ENCODE results near the gene U2AF2.

Gene U2AF2

DNA sequence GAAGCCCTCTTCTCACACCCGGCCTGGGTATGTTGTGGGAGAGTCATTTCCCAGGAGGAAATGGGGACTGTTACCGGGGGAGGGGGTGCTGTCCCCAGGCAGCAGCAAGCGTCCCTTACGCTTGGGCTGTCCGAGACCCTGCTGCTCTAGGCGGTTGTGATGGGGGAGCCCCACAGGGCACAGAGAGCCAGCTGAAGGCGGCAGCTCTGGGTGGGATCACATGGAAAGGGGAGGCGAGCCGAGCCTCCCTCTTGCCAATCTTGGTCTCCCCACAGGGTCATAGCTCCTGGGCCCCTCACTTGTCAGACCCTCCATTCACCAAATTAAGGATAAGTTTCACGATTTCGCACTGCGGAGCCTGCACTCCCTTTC is 42.2 kb downstream of the U2AF2 start:
- no peak overlapping the region for H3K4me3 ChIP-seq (ENCODE audit: low read depth, low read length)
- TF ChIP-seq, protein P1, sequence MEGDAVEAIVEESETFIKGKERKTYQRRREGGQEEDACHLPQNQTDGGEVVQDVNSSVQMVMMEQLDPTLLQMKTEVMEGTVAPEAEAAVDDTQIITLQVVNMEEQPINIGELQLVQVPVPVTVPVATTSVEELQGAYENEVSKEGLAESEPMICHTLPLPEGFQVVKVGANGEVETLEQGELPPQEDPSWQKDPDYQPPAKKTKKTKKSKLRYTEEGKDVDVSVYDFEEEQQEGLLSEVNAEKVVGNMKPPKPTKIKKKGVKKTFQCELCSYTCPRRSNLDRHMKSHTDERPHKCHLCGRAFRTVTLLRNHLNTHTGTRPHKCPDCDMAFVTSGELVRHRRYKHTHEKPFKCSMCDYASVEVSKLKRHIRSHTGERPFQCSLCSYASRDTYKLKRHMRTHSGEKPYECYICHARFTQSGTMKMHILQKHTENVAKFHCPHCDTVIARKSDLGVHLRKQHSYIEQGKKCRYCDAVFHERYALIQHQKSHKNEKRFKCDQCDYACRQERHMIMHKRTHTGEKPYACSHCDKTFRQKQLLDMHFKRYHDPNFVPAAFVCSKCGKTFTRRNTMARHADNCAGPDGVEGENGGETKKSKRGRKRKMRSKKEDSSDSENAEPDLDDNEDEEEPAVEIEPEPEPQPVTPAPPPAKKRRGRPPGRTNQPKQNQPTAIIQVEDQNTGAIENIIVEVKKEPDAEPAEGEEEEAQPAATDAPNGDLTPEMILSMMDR (IDR thresholded peaks at IDR 0.05; ENCODE audit: low read depth, low read length): no peak
- DNase-seq (ENCODE audit: low read depth, low spot score): no peak
- in situ Hi-C loops (cut with HindIII; ENCODE audit: low sequenced_read_pairs): no loop called here

DNA sequence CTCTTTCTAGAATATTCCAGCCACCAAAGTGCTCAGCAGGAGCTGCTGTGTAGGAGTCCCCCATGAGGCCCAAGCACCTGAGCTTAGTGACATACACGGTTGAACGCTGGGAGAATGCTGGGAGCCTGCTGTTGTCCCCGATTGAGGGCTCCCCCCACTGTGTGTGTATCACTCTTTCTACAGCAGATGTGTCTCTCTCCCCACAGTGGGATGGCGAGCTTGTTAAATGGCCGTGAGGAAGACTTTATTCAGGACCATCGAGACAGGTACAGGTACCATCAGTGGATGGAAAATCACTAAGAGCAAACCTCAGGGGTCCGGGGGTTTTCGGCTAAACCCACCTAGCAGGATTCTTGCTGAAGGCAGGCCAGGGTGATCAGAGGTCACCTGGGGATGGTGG is 42.9 kb downstream of the U2AF2 start:
- in situ Hi-C loops (cut with HindIII; ENCODE audit: low sequenced_read_pairs): no loop called here
- TF ChIP-seq, protein P1 (IDR thresholded peaks at IDR 0.05; ENCODE audit: low read depth, low read length): no peak

DNA sequence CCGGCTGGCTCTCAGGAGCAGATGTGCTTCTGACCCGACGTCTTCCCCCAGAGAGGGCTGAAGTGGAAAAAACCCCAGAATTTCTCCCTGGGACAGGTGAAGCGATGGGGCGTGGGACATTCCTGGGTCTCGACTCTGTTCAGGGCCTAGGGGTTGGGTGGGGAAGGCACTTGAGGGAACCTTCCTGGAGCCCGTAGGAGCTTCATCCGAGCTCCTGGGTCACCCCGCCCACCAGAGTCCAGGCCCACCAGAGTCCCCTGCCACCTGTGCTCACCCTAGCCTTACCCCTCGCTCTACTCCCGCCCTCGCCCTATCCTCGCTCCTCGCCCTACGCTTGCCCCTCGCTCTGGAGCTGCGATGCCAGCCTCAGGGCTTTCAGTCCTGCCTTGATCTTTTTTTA is 43.4 kb downstream of the U2AF2 start:
- no peak overlapping the region for H3K4me3 ChIP-seq (ENCODE audit: low read depth, low read length)
- TF ChIP-seq, protein P1 (IDR thresholded peaks at IDR 0.05; ENCODE audit: low read depth, low read length): no peak
- in situ Hi-C loops (cut with HindIII; ENCODE audit: low sequenced_read_pairs): no loop called here
- DNase-seq (ENCODE audit: low read depth, low spot score): no peak

More for the DNA sequence above, 42.9 kb downstream of the U2AF2 start:
- DNase-seq (ENCODE audit: low read depth, low spot score): no peak
- H3K4me3 ChIP-seq (ENCODE audit: low read depth, low read length): no peak overlapping the region

DNA sequence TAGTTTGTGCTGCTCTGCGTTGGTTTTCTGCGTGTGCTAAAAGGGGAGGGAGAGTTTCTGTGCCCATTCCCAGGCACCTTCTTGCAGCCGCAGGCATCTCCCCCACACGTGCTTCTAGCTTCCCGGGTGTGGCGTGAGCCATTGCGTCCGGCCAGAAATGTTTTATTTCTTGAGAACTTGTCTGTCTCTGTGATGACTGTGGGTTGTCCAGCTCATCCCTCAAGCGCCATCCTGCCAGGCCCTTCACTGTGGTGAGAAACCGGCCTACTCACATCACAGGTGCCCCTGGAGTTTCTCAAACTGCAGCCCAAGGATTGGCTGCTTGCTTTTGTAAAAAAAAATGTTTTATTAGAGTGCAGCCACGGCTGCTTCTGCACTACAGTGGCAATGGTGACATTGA is 44.4 kb downstream of the U2AF2 start:
- no peak overlapping the region for H3K4me3 ChIP-seq (ENCODE audit: low read depth, low read length)
- in situ Hi-C loops (cut with HindIII; ENCODE audit: low sequenced_read_pairs): no loop called here
- DNase-seq (ENCODE audit: low read depth, low spot score): no peak
- TF ChIP-seq, protein P1 (IDR thresholded peaks at IDR 0.05; ENCODE audit: low read depth, low read length): no peak

DNA sequence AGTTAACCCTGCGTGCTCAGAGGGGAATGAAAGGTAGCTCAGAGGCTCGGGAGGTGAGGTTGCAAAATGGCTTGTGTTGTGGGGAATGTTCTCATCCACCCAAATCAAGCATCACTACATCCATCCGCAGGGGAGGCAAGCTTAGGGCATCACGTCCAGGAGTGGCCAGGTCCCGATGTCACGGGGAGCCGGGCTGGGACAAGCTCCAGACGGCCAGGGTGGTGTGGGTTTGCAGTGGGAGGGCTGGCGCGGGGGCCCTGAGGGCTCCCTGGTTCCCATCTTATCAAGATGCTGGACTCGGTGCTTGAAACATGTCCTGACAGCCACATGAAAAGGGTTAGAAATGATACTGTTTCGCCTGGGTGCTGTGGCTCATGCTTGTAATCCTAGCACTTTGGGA is 46.0 kb downstream of the U2AF2 start:
- in situ Hi-C loops (cut with HindIII; ENCODE audit: low sequenced_read_pairs): no loop called here
- no peak for DNase-seq (ENCODE audit: low read depth, low spot score)
- no peak overlapping the region for H3K4me3 ChIP-seq (ENCODE audit: low read depth, low read length)
- TF ChIP-seq, protein P1 (IDR thresholded peaks at IDR 0.05; ENCODE audit: low read depth, low read length): no peak

DNA sequence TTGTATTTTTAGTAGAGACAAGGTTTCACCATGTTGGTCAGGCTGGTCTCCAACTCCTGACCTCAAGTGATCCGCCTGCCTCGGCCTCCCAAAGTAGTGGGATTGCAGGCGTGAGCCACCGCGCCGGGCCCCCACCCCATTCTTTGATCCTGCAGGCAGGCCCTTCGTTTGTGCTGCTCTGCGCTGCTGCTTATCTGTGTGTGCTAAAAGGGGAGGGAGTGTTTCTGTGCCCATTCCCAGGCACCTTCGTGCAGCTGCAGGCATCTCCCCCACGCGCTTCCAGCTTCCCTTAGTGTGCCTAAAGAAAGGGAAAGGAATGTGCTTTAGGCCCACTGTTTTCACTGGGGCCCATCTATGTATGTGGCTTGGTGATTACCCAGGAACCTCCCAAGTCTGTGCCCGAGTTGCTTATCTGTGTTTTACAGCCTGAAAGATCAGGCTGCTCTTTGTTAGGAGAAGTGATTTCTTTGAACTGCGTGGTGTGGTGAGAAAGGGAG is 47.3 kb downstream of the U2AF2 start:
- in situ Hi-C loops (cut with HindIII; ENCODE audit: low sequenced_read_pairs): no loop called here
- TF ChIP-seq, protein P1 (IDR thresholded peaks at IDR 0.05; ENCODE audit: low read depth, low read length): no peak
- no peak overlapping the region for H3K4me3 ChIP-seq (ENCODE audit: low read depth, low read length)
- DNase-seq (ENCODE audit: low read depth, low spot score): no peak

DNA sequence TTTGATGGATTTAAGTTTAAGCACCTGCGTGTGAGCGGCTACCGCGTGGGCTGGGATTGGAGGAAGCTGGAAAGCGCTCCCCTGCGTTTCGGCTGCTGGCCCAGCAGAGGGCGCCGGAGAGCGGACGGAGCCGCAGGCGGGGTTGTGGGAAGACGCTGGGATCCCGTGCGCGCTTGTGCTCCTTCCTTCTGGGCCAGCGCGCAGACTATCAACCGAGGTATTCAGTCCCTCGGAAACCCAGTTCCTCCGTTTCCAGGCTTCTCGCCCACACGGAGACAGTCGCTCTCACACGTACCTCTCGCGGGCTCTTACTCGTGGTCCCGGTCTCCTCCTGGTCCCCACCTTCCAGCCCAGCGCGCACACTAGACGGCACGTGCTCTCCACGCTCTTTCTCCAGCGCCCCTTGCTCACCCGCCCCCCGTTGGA is 49.0 kb downstream of the U2AF2 start:
- TF ChIP-seq, protein P1 (IDR thresholded peaks at IDR 0.05; ENCODE audit: low read depth, low read length): peak; percentile 71
- in situ Hi-C loops (cut with HindIII; ENCODE audit: low sequenced_read_pairs): no loop called here
- DNase-seq (ENCODE audit: low read depth, low spot score): peak; percentile 11
- H3K4me3 ChIP-seq (ENCODE audit: low read depth, low read length): no peak overlapping the region
